DMS79 (cell line): ENCODE results near the gene GIPC1.
"Not testable (repeated sequence)": the region's sequence is repeated elsewhere in the genome, so short reads cannot be mapped to it uniquely, and the experiment has no call there.

ENCODE experiments used
- DNase-seq: peaks from one replicate; lab custom pipeline; 2025; lab: John Stamatoyannopoulos, UW

GIPC1 gene

DNA sequence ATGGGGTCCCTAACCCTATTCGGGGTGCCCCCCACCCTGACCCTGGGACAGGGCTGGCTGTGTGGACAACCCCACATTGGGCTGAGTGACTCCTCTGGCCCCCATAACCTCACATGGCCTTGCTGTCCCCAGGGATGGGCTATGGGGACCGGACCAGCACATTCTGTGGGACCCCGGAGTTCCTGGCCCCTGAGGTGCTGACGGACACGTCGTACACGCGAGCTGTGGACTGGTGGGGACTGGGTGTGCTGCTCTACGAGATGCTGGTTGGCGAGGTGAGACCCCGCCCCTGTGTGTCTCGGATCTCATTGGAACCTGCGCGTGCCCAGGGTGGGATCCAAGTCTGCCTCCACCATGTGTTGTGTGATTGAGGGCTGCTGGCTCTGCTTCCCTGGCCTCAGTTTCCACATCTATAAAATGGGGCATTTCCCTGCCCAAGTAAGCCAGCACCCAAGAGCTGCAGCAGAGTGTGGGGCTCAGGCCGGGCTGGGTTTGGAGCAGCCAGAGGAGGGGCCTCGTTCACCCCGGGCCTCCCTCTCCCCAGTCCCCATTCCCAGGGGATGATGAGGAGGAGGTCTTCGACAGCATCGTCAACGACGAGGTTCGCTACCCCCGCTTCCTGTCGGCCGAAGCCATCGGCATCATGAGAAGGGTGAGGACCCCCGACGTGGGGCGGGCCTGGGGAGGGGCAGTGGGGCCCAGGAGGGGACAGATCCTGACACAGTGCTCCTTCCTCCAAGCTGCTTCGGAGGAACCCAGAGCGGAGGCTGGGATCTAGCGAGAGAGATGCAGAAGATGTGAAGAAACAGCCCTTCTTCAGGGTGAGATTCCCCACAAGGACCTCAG, 25.7 kb downstream of the GIPC1 start:
- DNase-seq = no peak

DNA sequence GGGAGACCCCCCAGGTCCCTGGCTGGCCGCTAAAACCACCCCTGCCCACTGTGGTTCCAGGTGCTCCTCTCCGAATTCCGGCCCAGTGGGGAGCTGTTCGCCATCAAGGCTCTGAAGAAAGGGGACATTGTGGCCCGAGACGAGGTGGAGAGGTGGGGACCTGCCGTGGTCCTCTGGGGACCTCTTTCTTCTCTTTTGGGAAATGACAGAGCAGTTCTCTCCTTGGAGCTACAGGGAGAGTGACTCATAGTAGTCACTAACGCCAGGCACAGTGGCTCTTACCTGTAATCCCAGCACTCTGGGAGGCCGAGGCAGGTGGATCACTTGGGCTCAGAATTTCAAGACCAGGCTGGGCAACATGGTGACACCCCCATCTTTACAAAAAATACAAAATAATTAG, 28.1 kb downstream of the GIPC1 start:
- no peak for DNase-seq

DNA sequence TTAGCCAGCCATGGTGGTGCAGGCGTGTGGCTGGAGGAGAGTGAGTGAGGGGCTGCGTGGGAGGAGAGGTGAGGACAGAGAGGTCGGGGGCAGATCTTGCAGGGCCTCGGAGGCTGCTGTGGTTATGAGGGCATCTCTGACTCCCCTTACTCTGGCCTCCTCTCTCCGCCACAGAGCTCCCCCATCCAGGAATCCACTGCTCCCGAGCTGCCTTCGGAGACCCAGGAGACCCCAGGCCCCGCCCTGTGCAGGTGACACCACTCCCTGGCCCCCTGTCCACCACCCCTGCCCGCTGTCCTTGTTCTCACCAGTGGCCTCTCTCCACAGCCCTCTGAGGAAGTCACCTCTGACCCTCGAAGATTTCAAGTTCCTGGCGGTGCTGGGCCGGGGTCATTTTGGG, 28.5 kb downstream of the GIPC1 start:
- DNase-seq = no peak

DNA sequence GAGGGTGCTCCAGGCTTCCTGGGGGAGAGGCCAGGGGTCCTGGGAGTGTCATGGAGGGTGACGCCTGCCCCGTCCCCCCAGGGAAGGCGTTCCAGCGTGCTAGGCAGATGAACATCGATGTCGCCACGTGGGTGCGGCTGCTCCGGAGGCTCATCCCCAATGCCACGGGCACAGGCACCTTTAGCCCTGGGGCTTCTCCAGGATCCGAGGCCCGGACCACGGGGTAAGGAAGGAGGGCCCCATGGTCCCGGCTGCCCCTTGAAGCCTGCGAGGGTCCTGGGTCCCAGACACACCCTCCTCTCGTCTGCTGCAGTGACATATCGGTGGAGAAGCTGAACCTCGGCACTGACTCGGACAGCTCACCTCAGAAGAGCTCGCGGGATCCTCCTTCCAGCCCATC, 32.2 kb downstream of the GIPC1 start:
- DNase-seq = no peak

DNA sequence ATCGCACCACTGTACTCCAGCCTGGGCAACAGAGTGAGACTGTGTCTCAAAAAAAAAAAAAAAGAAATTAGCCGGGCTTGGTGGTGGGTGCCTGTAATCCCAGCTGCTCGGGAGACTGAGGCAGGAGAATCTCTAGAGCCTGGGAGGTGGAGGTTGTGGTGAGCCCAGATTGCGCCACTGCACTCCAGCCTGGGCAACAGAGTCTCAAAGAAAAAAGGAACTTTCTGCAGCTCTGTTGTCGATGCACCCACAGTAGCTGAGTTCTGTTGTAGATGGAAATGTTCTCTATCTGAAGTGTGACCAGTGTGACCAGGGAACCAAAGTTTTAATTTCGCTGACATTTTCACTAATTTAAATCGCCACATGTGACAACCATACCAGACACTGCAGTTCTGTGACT, 33.5 kb downstream of the GIPC1 start:
- DNase-seq = not testable (repeated sequence)

DNA sequence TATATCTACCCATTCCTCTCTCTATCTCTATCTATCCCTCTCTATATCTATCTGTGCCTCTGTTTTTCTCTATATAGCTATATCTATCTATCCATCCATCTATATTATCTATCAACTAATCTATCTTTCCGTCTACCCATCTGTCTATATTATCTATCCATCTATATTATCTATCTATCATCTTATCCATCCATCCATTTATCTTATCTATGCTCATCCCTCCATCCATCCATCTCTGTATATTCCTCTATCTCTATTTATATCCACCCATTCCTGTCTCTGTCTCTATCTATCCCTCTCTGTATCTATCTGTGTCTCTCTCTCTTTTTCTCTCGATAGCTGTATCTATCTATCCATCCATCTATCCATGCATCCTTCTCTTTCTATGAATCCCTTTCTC, 35.0 kb downstream of the GIPC1 start:
- no peak for DNase-seq

DNA sequence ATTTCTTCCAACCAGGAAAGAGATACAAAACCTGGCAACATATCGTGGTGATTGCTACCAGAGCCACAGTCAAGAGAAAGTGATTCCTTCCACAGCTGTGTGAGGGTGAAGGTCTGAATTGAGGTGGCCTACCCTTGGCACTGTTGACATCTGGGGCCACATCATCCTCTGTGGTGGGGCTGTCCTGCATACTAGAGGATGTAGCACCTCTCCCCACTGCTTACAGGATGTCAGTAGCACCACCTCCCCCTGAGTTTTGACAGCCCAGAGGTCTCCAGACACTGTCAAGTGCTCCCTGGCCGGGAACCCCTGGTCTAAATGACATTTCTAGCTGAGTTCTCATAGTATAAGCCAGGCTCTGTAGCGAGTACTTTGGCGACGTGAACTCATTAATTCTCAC, 36.2 kb downstream of the GIPC1 start:
- no peak for DNase-seq

DNA sequence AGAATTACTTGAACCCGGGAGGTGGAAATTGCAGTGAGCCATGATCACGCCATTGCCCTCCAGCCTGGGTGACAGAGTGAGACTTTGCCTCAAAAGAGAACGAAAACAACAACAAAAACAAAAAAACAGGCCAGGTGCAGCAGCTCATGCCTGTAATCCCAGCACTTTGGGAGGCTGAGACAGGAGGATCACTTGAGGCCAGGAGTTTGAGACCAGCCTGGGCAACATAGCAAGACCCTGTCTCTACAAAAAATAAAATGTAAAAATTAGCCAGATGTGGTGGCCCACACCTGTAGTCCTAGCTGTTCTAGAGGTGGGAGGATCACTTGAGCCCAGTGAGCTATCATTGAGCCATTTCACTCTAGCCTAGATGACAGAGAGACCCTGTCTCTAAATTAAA, 43.6 kb downstream of the GIPC1 start:
- not testable (repeated sequence) for DNase-seq

DNA sequence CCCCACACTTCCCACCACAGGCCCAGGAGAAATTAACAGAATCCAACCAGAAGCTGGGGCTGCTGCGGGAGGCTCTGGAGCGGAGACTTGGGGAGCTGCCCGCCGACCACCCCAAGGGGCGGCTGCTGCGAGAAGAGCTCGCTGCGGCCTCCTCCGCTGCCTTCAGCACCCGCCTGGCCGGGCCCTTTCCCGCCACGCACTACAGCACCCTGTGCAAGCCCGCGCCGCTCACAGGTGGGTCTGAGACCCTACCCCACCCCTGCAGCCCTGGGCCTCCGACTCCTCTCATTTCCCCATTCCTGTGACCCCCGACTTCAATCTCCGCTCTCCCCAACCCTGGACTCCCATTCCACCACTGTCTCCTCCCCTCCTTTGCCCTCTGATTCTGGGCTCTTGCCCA, 45.1 kb downstream of the GIPC1 start:
- DNase-seq = no peak

DNA sequence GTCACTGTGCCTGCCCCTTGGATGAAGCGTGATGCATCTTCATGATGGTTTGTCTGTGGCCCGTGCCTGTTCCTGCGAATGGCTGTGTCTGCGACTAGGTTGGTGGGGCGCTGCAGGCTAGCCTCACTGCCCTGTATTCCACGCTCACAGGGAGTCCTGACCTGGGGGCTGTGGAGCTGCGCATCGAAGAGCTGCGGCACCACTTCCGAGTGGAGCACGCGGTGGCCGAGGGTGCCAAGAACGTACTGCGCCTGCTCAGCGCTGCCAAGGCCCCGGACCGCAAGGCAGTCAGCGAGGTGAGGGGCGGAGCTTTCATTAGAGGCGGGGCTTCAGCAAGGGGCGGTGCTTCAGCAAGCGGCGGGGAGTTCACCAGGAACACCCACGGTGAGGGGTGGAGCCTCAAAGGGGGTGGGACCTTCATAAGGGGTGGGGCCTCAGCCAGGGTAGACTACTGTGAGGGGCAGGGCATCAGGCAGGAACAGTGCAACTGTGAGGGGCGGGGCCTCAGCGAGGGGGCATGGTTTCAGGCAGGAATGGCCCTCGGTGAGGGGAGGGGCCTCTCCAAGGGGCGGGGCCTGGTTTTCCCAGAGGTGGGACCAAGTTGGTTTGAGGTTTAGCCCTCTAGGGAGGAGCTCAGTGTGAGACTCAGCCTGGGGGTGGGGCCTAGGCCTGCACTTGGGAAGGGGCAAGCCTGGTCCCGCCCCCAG, 45.6 kb downstream of the GIPC1 start:
- DNase-seq = no peak

DNA sequence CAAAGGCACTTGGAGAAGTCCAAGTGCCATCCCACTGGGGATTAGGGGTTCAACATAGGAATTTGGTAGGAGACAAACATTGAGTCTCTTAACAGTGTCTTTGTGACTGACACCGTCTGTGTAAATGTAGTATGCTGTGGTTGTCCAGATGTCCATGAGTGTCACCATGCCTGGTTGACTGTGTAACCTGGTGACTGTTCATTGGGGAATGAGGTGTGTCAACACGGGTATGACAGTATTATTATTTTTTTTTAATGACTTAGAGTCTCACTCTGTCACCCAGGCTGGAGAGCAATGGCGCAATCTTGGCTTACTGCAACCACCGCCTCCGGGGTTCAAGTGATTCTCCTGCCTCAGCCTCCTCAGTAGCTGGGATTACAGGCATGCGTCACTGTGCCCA, 46.6 kb downstream of the GIPC1 start:
- DNase-seq = no peak

DNA sequence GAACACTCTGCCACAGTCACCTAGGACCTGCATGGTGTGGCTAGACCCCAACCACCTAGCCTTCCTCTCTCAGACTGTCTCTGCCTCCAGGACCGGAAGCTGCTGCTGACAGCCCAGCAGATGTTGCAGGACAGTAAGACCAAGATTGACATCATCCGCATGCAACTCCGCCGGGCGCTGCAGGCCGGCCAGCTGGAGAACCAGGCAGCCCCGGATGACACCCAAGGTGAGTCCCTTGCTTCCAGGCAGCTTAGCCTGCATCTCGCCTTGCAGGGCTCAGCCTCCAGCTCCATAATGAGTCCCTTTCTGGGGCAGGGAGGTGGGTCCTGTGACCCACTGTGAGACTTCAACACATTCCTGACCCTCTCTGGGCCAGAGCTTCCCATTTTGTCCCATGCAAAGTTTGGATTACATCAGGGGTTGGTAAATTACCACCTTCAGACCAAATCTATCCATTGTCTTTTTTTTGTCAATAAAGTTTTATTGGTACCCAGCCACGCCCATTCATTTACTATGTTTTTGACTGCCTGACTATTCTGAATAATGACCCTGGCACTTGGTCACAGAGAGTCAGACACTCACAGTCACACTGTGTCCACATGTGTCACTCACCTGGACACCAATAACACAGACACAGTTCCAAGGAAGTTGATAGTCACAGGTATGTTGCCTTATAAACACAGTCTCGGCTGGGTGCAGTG, 49.4 kb downstream of the GIPC1 start:
- DNase-seq = no peak

DNA sequence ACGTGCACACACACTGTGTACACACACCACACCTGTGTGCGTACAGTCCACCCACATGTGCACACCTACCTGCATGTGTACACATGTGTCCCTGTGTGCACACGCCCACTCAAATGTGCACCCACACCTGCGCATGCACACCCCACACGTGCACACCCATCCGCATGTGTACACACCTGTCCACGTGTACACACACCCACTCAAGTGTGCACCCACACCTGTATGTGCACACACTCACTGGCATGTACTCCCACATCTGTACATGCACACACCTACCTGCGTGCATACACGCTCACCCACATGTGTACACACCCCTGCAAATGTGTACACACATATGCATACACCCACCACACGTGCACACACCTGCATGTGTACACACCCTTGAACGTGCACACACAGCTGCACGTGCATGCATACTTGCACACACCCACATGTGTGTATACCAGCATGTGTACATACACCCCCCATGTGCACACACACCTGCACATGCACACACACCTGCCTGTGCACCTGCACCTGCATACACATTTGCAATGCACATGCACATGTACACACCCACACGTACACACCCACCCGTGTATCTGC, 52.2 kb downstream of the GIPC1 start:
- DNase-seq = no peak

DNA sequence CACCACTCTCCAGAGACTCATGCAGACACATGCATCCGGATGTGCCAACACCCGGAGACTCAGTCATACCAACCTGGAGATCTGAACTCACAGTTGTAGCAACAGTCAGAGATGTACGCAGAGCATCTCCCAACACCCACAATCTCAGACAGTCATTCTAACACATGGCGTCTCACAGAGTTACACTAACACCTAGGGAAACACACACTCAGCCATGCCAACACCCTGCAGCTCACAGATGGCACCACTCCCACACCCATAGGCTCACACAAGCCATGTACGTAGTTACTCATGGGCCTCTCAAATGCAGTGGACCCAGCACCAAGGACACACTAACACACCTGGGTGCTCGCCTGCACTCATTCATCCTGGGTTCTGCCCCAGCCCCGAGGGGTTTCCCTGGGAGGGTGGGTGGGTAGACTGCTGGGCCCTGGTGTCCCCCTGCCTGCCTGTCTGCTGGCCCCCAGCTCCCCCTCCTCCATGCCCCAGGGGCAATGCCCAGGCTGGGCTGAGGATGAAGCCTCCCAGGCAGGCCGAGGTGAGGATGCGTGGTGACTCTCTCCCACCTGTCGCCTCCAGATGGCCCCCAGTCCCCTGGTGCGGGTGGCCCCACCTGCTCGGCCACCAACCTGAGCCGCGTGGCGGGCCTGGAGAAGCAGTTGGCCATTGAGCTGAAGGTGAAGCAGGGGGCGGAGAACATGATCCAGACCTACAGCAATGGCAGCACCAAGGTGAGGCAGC, 52.9 kb downstream of the GIPC1 start:
- DNase-seq = no peak

DNA sequence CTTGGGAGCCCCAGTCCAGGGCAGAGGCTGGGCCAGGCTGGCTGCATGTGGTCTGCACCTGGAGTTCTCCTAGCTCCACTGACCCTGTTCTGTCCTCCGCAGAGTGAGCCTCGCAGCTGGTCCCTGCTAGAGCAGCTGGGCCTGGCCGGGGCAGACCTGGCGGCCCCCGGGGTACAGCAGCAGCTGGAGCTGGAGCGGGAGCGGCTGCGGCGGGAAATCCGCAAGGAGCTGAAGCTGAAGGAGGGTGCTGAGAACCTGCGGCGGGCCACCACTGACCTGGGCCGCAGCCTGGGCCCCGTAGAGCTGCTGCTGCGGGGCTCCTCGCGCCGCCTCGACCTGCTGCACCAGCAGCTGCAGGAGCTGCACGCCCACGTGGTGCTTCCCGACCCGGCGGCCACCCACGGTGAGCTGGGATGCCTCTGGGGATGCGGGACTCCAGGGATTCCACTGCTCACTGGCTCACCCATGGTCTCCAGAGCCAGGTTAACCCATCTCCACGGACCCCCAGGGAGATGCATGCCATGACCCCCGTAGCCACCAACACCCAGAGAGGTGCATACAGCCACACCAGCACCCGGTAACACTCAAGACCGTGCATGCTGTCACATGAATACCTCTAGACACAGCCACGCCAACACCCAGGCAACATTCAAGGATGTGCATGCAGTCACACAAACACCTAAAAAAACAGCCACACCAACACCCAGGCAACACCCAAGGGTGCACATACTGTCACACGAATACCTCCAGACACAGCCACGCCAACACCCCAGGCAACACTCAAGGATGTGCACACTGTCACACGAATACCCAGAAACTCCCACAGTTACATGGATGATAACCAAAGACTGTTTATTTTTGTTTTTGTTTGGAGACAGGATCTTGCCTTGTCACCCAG, 54.6 kb downstream of the GIPC1 start:
- no peak for DNase-seq

DNA sequence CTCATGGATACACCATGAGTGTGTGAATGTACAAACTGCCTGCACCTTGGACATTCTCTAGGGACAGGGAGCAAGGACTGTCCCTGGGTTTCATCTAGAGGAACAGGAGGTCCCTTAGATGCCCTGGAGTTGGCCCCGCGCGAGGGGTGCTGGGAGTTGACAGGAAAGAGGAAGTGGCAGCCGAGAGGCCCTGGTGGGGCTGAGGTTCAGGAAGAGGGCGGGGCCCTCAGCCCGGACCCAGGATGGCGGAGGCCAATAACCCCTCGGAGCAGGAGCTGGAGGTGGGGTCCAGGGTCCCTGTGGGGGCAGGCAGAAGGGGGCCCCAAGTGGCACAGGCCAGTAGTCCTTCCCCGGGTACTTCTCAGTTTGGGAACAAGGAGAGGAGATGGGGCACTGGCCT, 55.9 kb downstream of the GIPC1 start:
- DNase-seq = no peak

DNA sequence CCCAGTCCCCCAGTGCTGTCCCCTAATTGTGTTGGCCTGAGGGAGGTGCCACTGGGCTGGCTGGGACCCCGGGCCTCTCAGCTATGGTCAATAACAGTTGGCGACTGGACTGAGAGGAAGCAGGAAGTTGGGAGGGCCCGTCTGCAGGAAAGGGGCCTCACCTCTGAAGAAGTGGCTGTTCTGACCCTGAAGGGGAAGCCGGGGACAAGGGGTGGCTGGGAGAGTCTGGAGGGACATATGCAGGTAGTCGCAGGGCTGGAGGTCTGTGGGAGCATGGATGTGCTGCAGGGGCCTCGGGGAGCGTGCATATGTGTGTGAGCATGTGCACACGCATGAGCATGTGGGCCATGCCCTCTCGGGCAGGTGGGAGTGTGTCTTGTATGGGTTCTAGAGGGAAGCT, 56.9 kb downstream of the GIPC1 start:
- DNase-seq = no peak

DNA sequence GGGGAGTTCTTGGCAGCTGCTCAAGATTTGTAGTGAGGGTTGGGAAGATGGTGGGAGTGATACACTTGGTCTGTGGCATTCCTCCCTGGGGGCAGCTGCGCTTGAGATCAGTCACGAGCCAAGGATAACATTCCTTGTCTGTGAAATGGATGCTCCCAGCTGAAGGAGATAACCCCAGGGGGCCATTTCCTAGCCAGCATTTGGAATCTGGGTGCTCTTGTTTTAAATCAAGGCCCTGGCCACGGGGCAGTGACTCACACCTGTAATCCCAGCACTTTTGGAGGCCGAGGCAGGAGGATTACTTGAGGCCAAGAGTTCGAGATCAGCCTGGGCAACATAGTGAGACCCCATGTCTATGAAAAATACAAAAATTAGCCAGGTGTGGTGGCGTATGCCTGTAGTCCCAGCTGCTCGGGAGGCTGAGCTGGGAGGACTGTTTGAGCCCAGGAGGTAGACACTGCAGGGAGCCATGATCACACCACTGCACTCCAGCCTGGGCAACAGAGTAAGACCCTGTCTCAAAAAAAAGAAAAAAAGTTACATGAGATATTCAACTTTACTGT, 58.3 kb downstream of the GIPC1 start:
- DNase-seq = no peak

DNA sequence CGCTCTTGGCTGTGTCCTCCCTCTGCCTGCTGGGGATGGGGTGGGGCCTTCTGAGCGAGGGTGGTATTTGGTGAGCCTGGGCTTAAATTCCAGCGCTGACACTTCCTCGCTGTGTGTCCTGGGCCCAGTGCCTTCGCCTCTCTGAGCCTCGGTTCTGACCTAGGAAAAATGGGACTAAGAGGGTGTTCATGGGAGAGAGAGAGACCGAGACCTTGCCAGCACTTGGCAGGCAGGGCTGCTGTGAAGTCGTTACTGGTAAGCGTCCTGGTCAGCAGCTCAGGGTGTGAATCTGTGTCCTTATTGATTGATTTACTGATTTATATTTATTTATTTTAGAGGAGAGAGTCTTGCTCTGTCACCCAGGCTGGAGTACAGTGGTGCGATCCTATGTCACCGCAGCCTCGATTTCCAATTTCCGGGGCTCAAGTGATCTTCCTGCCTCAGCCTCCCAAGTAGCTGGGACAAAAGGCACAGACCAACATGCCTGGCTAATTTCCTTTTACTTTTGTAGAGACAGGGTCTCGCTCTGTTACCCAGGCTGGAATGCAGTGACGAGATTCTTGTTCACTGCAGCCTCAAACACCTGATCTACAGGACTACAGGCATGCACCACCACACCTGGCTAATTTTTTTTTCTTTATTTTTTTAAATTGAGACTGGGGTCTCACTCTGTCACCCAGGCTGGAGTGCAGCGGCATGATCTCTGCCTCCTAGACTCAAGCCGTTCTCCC, 60.4 kb downstream of the GIPC1 start:
- DNase-seq = no peak
